PFSK-1 (cell line): ENCODE data around the gene BLOC1S1.

Source experiments
- FOXP2 ChIP-seq: optimal IDR thresholded peaks from 2 replicates; pipeline ENCODE3; 2011; ENCODE audit warnings: borderline replicate concordance, control low read depth, inconsistent platforms; ENCODE audit not compliant: insufficient read depth; ENCODE audit errors: extremely low read length, extremely low read depth
- POLR2AphosphoS5 ChIP-seq: IDR thresholded peaks from 2 replicates; pipeline ENCODE4 v1.6.1; 2012; ENCODE audit warnings: low read depth, mild to moderate bottlenecking, control low read depth, low read length, moderate library complexity
- SIN3A ChIP-seq: IDR thresholded peaks from 2 replicates; pipeline ENCODE4 v1.6.1; 2012; ENCODE audit warnings: mild to moderate bottlenecking, low read length, moderate library complexity, borderline replicate concordance; ENCODE audit not compliant: insufficient read depth
- TAF1 ChIP-seq: IDR thresholded peaks from 2 replicates; pipeline ENCODE4 v1.6.1; 2012; ENCODE audit warnings: low read length, control low read depth, borderline replicate concordance; ENCODE audit not compliant: insufficient read depth
- TF ChIP-seq, protein P1 (sequence below), 2 experiments: IDR thresholded peaks; 2 replicates each; pipeline versions ENCODE4 v1.6.1 to v1.8.0; 2011 to 2012; ENCODE audit warnings: low read depth in 2 of 2, low read length in 2 of 2, control low read depth in 1 of 2, inconsistent platforms in 1 of 2, mild to moderate bottlenecking in 1 of 2, moderate library complexity in 1 of 2; ENCODE audit not compliant: insufficient read depth in 1 of 2

BLOC1S1 gene

DNA sequence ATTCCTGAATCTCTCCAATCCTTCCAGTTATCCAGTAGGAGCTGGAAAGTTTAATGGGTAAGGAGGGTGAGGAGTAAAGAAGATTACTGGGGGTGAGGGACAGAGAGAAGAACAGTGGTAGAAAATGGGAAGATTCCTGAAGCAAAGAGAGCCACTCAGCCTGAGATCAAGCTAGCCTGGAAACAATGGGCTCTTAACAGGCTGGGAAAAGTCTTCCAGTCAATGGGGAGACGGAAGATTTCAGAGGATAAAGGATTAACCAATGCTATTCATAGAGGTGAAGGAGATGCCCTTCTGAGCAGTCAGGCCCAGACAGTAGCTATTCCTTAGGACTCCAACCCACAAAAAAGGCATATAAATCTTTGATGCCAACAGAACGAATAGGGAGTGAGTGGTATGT lies 41.9 kb downstream of the BLOC1S1 start:
- TF ChIP-seq FOXP2 (no peak), POLR2AphosphoS5 (no peak), TAF1 (no peak), SIN3A (no peak)
- TF ChIP-seq, protein P1, sequence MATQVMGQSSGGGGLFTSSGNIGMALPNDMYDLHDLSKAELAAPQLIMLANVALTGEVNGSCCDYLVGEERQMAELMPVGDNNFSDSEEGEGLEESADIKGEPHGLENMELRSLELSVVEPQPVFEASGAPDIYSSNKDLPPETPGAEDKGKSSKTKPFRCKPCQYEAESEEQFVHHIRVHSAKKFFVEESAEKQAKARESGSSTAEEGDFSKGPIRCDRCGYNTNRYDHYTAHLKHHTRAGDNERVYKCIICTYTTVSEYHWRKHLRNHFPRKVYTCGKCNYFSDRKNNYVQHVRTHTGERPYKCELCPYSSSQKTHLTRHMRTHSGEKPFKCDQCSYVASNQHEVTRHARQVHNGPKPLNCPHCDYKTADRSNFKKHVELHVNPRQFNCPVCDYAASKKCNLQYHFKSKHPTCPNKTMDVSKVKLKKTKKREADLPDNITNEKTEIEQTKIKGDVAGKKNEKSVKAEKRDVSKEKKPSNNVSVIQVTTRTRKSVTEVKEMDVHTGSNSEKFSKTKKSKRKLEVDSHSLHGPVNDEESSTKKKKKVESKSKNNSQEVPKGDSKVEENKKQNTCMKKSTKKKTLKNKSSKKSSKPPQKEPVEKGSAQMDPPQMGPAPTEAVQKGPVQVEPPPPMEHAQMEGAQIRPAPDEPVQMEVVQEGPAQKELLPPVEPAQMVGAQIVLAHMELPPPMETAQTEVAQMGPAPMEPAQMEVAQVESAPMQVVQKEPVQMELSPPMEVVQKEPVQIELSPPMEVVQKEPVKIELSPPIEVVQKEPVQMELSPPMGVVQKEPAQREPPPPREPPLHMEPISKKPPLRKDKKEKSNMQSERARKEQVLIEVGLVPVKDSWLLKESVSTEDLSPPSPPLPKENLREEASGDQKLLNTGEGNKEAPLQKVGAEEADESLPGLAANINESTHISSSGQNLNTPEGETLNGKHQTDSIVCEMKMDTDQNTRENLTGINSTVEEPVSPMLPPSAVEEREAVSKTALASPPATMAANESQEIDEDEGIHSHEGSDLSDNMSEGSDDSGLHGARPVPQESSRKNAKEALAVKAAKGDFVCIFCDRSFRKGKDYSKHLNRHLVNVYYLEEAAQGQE (IDR thresholded peaks at IDR 0.05; ENCODE audit: insufficient read depth in 1 of 2, low read depth in 2 of 2, low read length in 2 of 2), result no peak

DNA sequence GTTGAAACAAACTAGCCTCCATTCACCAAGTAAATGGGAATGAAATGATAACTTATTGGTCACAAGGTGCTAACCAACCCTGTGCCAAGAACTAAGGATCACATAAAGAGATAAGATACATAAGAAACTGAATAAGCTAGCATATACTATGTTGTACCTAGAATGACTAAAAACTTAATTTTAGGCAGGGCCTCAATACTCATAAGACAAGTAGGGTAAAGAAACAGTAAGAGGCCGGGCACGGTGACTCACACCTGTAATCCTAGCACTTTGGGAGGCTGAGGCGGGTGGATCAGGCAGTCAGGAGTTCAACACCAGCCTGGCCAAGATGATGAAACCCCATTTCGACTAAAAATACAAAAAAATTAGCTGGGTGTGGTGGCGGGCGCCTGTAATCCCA lies 44.8 kb downstream of the BLOC1S1 start:
- TF ChIP-seq TAF1 (no peak), POLR2AphosphoS5 (no peak), FOXP2 (no peak), SIN3A (no peak)
- TF ChIP-seq, protein P1 (IDR thresholded peaks at IDR 0.05; ENCODE audit: insufficient read depth in 1 of 2, low read depth in 2 of 2, low read length in 2 of 2), result no peak

DNA sequence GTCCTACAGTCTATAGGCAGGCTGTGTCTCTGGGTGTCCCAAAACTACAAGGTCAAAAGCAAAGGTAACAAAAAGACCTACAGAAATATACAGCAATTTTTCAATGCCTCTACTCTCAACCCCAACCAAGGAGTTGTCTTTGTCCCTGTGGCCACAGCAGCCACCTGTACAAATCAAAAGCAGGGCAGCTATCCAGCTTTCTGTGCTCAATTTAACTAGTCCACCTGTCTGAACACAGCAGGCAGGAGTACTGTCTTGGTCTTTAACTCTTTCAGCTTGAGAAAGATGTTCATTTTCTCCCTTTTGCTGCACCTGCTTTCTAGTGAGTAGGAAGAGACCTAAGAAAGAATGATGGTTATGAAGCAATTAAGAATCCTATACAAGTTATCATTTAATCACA lies 46.8 kb downstream of the BLOC1S1 start:
- TF ChIP-seq FOXP2 (no peak), SIN3A (no peak), POLR2AphosphoS5 (no peak), TAF1 (no peak)
- TF ChIP-seq, protein P1 (IDR thresholded peaks at IDR 0.05; ENCODE audit: insufficient read depth in 1 of 2, low read depth in 2 of 2, low read length in 2 of 2), result no peak

DNA sequence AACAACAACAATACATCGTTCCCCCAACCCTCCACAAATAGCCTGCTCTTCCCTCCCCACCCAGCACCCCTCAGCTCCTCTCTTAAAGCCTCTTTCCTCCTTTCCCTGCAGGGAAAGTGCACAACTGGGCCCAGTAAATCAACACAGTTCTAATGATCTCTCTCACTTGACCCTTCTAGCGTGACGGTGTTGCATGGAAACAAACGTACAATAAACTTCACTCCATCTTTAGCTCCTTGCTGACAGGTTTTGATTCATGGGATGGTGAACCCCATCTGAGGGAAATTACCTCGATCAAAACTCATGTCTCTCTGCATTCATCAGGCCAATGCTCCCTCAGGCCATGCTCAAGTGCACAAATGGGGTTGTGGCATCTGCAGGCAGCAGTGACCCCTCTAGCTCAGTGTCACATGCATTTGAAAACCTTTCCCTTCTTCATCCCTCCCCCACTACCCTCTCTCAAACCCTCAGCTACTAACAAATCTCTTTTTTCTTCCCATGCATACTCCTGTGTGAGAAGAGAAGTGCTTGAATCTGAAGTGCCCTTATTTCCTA lies 50.0 kb downstream of the BLOC1S1 start:
- no peak for TF ChIP-seq FOXP2
- no peak for TF ChIP-seq SIN3A
- TF ChIP-seq, protein P1 (IDR thresholded peaks at IDR 0.05; ENCODE audit: insufficient read depth in 1 of 2, low read depth in 2 of 2, low read length in 2 of 2), result no peak
- no peak for TF ChIP-seq POLR2AphosphoS5
- no peak for TF ChIP-seq TAF1

DNA sequence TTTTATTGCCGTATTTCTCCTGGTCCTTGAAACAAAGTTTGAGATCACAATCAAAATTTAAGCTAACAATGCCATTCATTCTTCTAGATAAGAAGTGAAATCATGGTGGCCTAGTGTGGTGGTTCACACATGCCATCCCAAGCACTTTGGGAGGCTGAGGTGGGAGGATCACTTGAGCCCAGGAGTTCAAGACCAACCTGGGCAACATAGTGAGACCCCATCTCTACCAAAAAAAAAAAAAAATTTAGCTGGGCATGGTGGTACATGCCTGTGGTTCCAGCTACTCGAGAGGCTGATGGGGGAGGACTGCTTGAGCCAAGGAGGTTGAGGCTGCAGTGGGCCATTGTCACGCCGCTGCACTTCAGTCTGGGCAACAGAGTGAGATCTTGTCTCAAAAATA lies 51.3 kb downstream of the BLOC1S1 start:
- TF ChIP-seq FOXP2 (no peak), SIN3A (no peak), POLR2AphosphoS5 (no peak), TAF1 (no peak)
- TF ChIP-seq, protein P1 (IDR thresholded peaks at IDR 0.05; ENCODE audit: insufficient read depth in 1 of 2, low read depth in 2 of 2, low read length in 2 of 2), result no peak
